NCI-H345 treated with DMSO at 0.1 percent for 48 hours (cell line): ENCODE measurements around the gene CDC42BPG.

ENCODE experiments used
- DNase-seq: peaks from one replicate; lab custom pipeline; 2025; ENCODE audit not compliant: unreplicated experiment; lab: John Stamatoyannopoulos, UW

CDC42BPG gene

GRCh38 chr11:64864473-64865285, 20.2 kb upstream of the CDC42BPG start:
- no peak for DNase-seq

GRCh38 chr11:64864135-64864472, 19.7 kb upstream of the CDC42BPG start:
- DNase-seq: no peak

- DNase-seq: no peak
Measured at GRCh38 chr11:64863391-64864060, 19.1 kb upstream of the CDC42BPG start.

GRCh38 chr11:64862987-64863390, 18.5 kb upstream of the CDC42BPG start:
- no peak for DNase-seq

- DNase-seq: no peak
Measured at GRCh38 chr11:64861227-64861975, 16.9 kb upstream of the CDC42BPG start.

GRCh38 chr11:64859542-64860414, 15.3 kb upstream of the CDC42BPG start:
- no peak for DNase-seq

- DNase-seq: no peak
Measured at GRCh38 chr11:64858467-64859263, 14.2 kb upstream of the CDC42BPG start.

- DNase-seq: no peak
Measured at GRCh38 chr11:64857485-64857884, 13.0 kb upstream of the CDC42BPG start.

GRCh38 chr11:64856382-64857227, 12.2 kb upstream of the CDC42BPG start:
- no peak for DNase-seq

- no peak for DNase-seq
Measured at GRCh38 chr11:64855596-64856304, 11.3 kb upstream of the CDC42BPG start.

GRCh38 chr11:64854534-64855502, 10.4 kb upstream of the CDC42BPG start:
- DNase-seq: no peak

- DNase-seq: no peak
Measured at GRCh38 chr11:64854157-64854533, 9.7 kb upstream of the CDC42BPG start.

- DNase-seq: no peak
Measured at GRCh38 chr11:64853709-64854108, 9.3 kb upstream of the CDC42BPG start.

- no peak for DNase-seq
Measured at GRCh38 chr11:64852804-64853509, 8.5 kb upstream of the CDC42BPG start.

- DNase-seq: no peak
Measured at GRCh38 chr11:64851831-64852351, 7.4 kb upstream of the CDC42BPG start.

GRCh38 chr11:64850979-64851567, 6.6 kb upstream of the CDC42BPG start:
- DNase-seq: no peak
